Activated CD8-positive, alpha-beta T cell treated with anti-CD3 and anti-CD28 coated beads, Interleukin-2, amount 10 ng/mL, durations not matched to agents 7 days and 5 days (primary cell): ENCODE measurements around the gene CRYBG2. TPM values are rescaled to one million over a fixed set of nuclear protein-coding genes. Genes with fewer than 3 reads are reported as not detected.
"Not testable (repeated sequence)": the region's sequence is repeated elsewhere in the genome, so short reads cannot be mapped to it uniquely, and the experiment has no call there.

Source experiments
- ATAC-seq: fragments of 150-1000 bp; cut with Tn5 transposase; one replicate; pipeline ENCODE4 v1.10.0; 2021; ENCODE audit warnings: moderate library complexity
- CTCF ChIA-PET: fragments of 350-600 bp; sonication (Branson Sonifier 250); formaldehyde crosslinking; loops from one replicate; lab custom pipeline; 2021; ENCODE audit warnings: antibody characterized with exemption; lab: Charles Lee
- POLR2A ChIA-PET: fragments of 350-600 bp; sonication (Branson Sonifier 250); formaldehyde crosslinking; loops from one replicate; lab custom pipeline; 2021; ENCODE audit warnings: antibody characterized with exemption; lab: Charles Lee
- DNase-seq: peaks from one replicate; pipeline ENCODE4 v3.0.0-alpha.2; 2020
- H3K27ac Mint-ChIP-seq: one replicate; pipeline ENCODE4 v1.8.0; 2021; ENCODE audit warnings: mild to moderate bottlenecking, mixed read lengths
- H3K27me3 Mint-ChIP-seq: one replicate; pipeline ENCODE4 v1.8.0; 2021; ENCODE audit warnings: low read depth, mixed read lengths
- H3K36me3 Mint-ChIP-seq: one replicate; pipeline ENCODE4 v1.8.0; 2021; ENCODE audit warnings: low read depth, mixed read lengths
- H3K4me1 Mint-ChIP-seq: one replicate; pipeline ENCODE4 v1.8.0; 2021; ENCODE audit warnings: low read depth, mixed read lengths
- H3K4me3 Mint-ChIP-seq: one replicate; pipeline ENCODE4 v1.8.0; 2021; ENCODE audit warnings: mild to moderate bottlenecking, mixed read lengths
- H3K9me3 Mint-ChIP-seq: one replicate; pipeline ENCODE4 v1.8.0; 2022; ENCODE audit warnings: mixed read lengths; ENCODE audit not compliant: insufficient read depth
- total RNA-seq, 2 experiments: library from RNA; stranded (reverse); gene quantifications; one replicate each; pipeline ENCODE4 v1.2.3, GENCODE V29; 2021

CRYBG2 gene
- total RNA-seq, 2 experiments from 2014 or later, result 7.6 to 8.7 TPM

DNA sequence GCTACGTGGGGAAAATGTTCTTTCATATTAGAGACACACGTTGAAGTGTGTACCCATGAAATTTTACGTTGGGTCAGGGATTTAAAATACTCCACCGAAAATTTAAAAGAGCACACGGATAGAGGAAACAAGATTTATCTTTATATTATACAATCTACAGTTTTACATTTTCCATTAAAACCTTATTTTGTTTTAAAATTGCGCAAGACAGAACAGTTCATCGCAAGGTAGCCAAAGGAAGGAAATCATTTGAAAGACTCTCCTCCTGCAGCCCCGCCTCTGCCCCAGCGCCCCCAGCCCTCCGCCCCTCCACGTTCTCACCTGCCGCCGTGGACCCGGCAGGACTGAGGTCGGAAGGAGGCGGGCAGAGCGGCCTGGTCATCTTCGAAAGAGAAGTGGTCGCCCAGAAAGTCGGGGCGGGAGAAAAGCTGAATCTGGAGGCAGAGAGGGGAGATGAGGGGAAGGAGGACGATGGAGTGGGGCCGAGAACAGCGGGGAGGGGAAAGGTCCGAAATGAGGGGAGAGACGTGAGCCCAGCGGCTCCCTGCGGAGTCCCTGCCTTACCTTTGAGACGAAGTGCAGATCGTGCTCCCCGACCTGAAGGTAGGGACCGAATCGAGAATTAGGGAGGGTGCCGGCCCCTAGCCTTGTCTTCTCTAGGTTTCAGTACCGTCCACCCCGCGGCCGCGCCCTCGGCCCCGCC, 18.0 kb downstream of the CRYBG2 start:
- Mint-ChIP-seq H3K27ac (peak overlapping the region; percentile 77), H3K4me1 (peaks cover 25% of the 10 kb centered on the region), H3K4me3 (peak overlapping the region; percentile 94), H3K9me3 (no peaks in the 10 kb centered on the region), H3K36me3 (peaks cover 5% of the 10 kb centered on the region), H3K27me3 (peaks cover 5% of the 10 kb centered on the region)
- DNase-seq (no peak), ATAC-seq (peak; percentile 14)
- ChIA-PET POLR2A (interaction anchor here (0.8 kb wide), 1 partner anchor 14 kb away, joined by 3 read pairs; no protein-coding TSS in a partner anchor), CTCF (interaction anchor here (1.1 to 3.5 kb wide), 5 partner anchors 14 to 81 kb away, joined by 3 to 10 read pairs (median 8); no protein-coding TSS in a partner anchor)

DNA sequence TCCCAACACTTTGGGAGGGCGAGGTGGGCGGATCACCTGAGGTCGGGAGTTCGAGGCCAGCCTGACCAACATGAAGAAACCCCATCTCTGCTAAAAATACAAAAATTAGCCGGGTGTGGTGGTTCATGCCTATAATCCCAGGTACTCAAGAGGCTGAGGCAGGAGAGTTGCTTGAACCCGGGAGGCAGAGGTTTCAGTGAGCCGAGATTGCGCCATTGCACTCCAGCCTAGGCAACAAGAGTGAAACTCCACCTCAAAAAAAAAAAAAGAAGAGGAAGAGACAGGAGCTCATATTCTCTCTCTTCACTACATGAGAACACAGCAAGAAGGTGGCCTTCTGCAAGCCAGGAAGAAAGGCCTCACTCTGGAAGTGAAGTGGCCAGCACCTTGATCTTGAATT, 20.6 kb downstream of the CRYBG2 start:
- CTCF ChIA-PET, result interaction anchor here (1.2 to 4.4 kb wide), 3 partner anchors 11 to 59 kb away, joined by 3 to 20 read pairs (median 8); no protein-coding TSS in a partner anchor
- POLR2A ChIA-PET, H3K27me3 Mint-ChIP-seq, DNase-seq, H3K4me3 Mint-ChIP-seq, H3K36me3 Mint-ChIP-seq, H3K27ac Mint-ChIP-seq, ATAC-seq, H3K9me3 Mint-ChIP-seq: not testable (repeated sequence)
- peaks cover 23% of the 10 kb centered on the region for H3K4me1 Mint-ChIP-seq

DNA sequence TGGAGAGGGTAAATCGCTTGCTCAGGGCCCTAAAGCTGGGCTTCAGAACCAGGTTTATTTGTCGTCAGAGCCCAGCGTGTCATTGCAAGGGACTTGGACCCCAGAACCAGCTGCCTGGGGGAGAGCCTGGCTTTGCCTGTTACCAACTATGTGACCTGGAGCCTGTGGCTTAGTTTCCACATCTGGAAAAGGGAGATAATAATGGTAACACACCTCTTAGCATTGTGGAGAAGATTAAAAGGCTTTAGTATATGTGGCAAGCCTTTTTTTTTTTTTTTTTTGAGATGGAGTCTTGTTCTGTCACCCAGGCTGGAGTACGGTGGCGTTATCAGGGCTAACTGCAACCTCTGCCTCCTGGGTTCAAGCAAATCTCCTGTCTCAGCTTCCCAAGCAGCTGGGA, 23.7 kb downstream of the CRYBG2 start:
- Mint-ChIP-seq H3K27ac (no peak overlapping the region), H3K27me3 (no peaks in the 10 kb centered on the region), H3K4me1 (peaks cover 6% of the 10 kb centered on the region), H3K9me3 (no peaks in the 10 kb centered on the region), H3K36me3 (peaks cover 14% of the 10 kb centered on the region), H3K4me3 (no peak overlapping the region)
- ChIA-PET CTCF (interaction anchor here (0.9 to 4.4 kb wide), 5 partner anchors 8 to 87 kb away, joined by 4 to 20 read pairs (median 9); no protein-coding TSS in a partner anchor), POLR2A (no interaction called here)
- ATAC-seq, result no peak
- no peak for DNase-seq

DNA sequence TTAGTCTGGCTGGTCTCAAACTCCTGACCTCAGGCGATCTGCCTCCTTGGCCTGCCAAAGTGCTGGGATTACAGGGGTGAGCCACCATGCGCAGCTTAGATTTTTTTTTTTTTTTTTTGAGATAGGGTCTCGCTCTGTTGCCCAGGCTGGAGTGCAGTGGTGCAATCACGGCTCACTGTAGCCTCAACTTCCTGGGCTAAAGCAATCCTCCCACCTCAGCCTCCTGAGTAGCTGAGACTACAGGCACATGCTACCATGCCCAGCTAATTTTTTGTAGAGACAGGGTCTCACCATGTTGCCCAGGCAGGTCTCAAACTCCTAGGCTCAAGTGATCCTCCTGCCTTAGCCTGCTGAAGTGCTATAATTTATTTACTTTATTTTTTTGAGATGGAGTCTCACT, 24.6 kb downstream of the CRYBG2 start:
- H3K4me1 Mint-ChIP-seq, H3K27ac Mint-ChIP-seq, H3K4me3 Mint-ChIP-seq, H3K9me3 Mint-ChIP-seq, ATAC-seq, H3K27me3 Mint-ChIP-seq, POLR2A ChIA-PET, DNase-seq: not testable (repeated sequence)
- CTCF ChIA-PET, result interaction anchor here (0.6 to 4.4 kb wide), 4 partner anchors 8 to 130 kb away, joined by 4 to 20 read pairs (median 8); no protein-coding TSS in a partner anchor
- peaks cover 19% of the 10 kb centered on the region for H3K36me3 Mint-ChIP-seq

DNA sequence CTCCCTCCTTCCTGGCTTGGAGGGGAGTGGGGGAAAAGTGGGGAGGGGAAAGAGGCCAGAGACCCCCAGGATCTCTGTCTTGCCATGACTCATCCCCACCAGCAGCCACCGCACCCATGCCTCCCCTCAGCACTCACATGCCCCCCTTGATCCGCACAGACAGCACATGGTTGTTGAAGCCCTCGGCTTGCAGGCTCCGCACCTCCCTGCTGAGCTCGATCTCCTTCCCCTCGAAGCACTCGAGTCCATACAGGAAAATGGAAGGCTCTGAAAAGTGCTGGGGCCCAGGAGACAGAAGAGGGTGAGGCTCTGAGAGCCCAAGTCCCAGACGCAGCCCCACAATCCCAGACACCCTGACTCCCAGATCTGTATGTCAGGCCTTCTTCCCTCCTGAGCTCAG, 25.3 kb downstream of the CRYBG2 start:
- no peaks in the 10 kb centered on the region for H3K27me3 Mint-ChIP-seq
- no peaks in the 10 kb centered on the region for H3K9me3 Mint-ChIP-seq
- H3K36me3 Mint-ChIP-seq, result peaks cover 27% of the 10 kb centered on the region
- H3K4me1 Mint-ChIP-seq, result peaks cover 5% of the 10 kb centered on the region
- ChIA-PET CTCF (interaction anchor here (0.6 to 3.9 kb wide), 3 partner anchors 44 to 129 kb away, joined by 3 to 15 read pairs (median 4); no protein-coding TSS in a partner anchor), POLR2A (interaction anchor here (1.4 to 2.2 kb wide), 2 partner anchors 32 to 40 kb away, joined by 3 to 7 read pairs; no protein-coding TSS in a partner anchor)
- H3K4me3 Mint-ChIP-seq, result no peak overlapping the region
- no peak overlapping the region for H3K27ac Mint-ChIP-seq
- ATAC-seq, result no peak
- no peak for DNase-seq

GRCh38 chr1:26327956-26328362, 26.0 kb downstream of the CRYBG2 start:
- H3K4me1 Mint-ChIP-seq, result peaks cover 11% of the 10 kb centered on the region
- no peaks in the 10 kb centered on the region for H3K9me3 Mint-ChIP-seq
- ChIA-PET CTCF (interaction anchor here (0.8 to 3.9 kb wide), 4 partner anchors 11 to 89 kb away, joined by 3 to 15 read pairs (median 3); no protein-coding TSS in a partner anchor), POLR2A (interaction anchor here (1.4 to 2.2 kb wide), 2 partner anchors 32 to 39 kb away, joined by 3 to 7 read pairs; no protein-coding TSS in a partner anchor)
- peak overlapping the region; percentile 20 for H3K27ac Mint-ChIP-seq
- H3K4me3 Mint-ChIP-seq, result no peak overlapping the region
- no peaks in the 10 kb centered on the region for H3K27me3 Mint-ChIP-seq
- DNase-seq, result no peak
- no peak for ATAC-seq
- H3K36me3 Mint-ChIP-seq, result peaks cover 34% of the 10 kb centered on the region

DNA sequence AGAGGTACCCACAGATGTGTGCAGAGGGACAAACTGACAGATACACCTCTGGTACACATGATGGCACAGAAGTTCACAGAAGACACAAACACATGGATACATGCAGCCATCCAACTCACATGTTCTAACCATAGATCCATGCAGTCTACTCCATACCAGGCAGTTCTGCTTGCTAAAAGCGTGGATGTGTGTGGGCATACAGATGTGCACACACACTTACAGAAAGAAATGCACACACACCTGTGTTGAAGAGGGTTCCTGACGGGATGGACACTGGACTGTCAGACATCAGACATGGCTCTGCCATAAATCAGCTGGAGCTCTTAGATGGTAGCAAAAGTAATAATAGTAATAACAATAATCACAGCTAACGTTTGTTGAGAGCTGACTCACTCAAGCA, 29.4 kb downstream of the CRYBG2 start:
- no peak overlapping the region for H3K27ac Mint-ChIP-seq
- no peak overlapping the region for H3K4me3 Mint-ChIP-seq
- ChIA-PET CTCF (interaction anchor here (3.9 kb wide), 1 partner anchor 40 kb away, joined by 15 read pairs; no protein-coding TSS in a partner anchor), POLR2A (interaction anchor here (1.7 kb wide), 1 partner anchor 50 kb away, joined by 4 read pairs; no protein-coding TSS in a partner anchor)
- ATAC-seq, result no peak
- DNase-seq, result no peak
- H3K36me3 Mint-ChIP-seq, result peaks cover 58% of the 10 kb centered on the region
- H3K27me3 Mint-ChIP-seq, result no peaks in the 10 kb centered on the region
- H3K4me1 Mint-ChIP-seq, result peaks cover 38% of the 10 kb centered on the region
- no peaks in the 10 kb centered on the region for H3K9me3 Mint-ChIP-seq

DNA sequence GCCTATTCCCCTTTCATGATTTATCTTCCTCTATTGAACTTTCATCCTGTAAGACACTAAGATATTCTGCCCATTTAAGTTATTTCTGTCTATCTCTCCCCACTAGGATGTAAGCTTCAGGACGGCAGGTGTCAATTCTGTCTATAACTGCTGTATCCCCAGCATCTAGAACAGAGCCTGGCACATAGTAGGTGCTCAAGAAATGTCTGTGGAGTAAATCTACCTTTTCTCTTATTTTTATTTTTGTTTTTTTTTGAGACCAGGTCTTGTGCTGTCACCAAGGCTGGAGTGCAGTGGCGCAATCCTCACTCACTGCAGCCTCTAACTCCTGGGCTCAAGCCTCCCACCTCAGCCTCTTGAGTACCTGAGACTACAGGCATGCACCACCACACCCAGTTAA, 30.5 kb downstream of the CRYBG2 start:
- Mint-ChIP-seq H3K4me3 (no peak overlapping the region), H3K27ac (peak overlapping the region; percentile 48), H3K9me3 (no peaks in the 10 kb centered on the region), H3K36me3 (peaks cover 69% of the 10 kb centered on the region), H3K27me3 (no peaks in the 10 kb centered on the region), H3K4me1 (peaks cover 38% of the 10 kb centered on the region)
- ChIA-PET CTCF (interaction anchor here (0.9 to 11.5 kb wide), 8 partner anchors 35 to 94 kb away, joined by 3 to 591 read pairs (median 16); partner anchors contain the start of gene SH3BGRL3), POLR2A (interaction anchor here (10.8 kb wide), 1 partner anchor 40 kb away, joined by 409 read pairs; the partner anchor contains the start of gene SH3BGRL3)
- DNase-seq (no peak), ATAC-seq (no peak)

DNA sequence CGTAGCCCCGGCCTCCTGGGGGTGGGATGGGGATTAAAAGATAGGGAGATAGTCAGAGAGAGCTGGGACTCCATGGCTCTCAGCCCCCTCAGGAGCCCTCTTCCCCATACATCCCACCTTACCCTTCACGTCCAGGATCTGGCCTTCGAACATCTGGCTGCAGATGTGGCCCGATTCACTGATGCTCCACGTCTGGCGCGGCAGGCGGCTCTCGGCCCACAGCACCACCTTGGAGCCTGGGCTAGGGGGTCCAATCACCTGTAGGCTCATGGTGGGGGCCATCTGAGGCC, 31.9 kb downstream of the CRYBG2 start:
- no peak overlapping the region for H3K4me3 Mint-ChIP-seq
- no peaks in the 10 kb centered on the region for H3K9me3 Mint-ChIP-seq
- ChIA-PET POLR2A (interaction anchor here (0.7 to 10.8 kb wide), 4 partner anchors 14 to 53 kb away, joined by 3 to 409 read pairs (median 3); partner anchors contain the start of gene SH3BGRL3), CTCF (interaction anchor here (0.6 to 11.5 kb wide), 40 partner anchors 9 to 199 kb away, joined by 3 to 591 read pairs (median 4); partner anchors contain the start of genes CEP85, SH3BGRL3, UBXN11 and ZNF593)
- H3K27ac Mint-ChIP-seq, result peak overlapping the region; percentile 48
- DNase-seq (no peak), ATAC-seq (no peak)
- H3K36me3 Mint-ChIP-seq, result peaks cover 78% of the 10 kb centered on the region
- H3K27me3 Mint-ChIP-seq, result no peaks in the 10 kb centered on the region
- peaks cover 44% of the 10 kb centered on the region for H3K4me1 Mint-ChIP-seq

- ChIA-PET CTCF (interaction anchor here (0.6 to 11.5 kb wide), 43 partner anchors 10 to 198 kb away, joined by 3 to 591 read pairs (median 4); partner anchors contain the start of genes CEP85, SH3BGRL3, UBXN11 and ZNF593), POLR2A (interaction anchor here (0.9 to 10.8 kb wide), 4 partner anchors 14 to 54 kb away, joined by 3 to 409 read pairs (median 27); partner anchors contain the start of genes SH3BGRL3 and UBXN11)
- Mint-ChIP-seq H3K4me3 (peak overlapping the region; percentile 84), H3K4me1 (peaks cover 49% of the 10 kb centered on the region), H3K27me3 (no peaks in the 10 kb centered on the region), H3K36me3 (peaks cover 74% of the 10 kb centered on the region), H3K27ac (peak overlapping the region; percentile 94), H3K9me3 (no peaks in the 10 kb centered on the region)
- DNase-seq (peak; percentile 97), ATAC-seq (peak; percentile 76)
These were observed 32.5 kb downstream of the CRYBG2 start for GRCh38 chr1:26321315-26322041.

DNA sequence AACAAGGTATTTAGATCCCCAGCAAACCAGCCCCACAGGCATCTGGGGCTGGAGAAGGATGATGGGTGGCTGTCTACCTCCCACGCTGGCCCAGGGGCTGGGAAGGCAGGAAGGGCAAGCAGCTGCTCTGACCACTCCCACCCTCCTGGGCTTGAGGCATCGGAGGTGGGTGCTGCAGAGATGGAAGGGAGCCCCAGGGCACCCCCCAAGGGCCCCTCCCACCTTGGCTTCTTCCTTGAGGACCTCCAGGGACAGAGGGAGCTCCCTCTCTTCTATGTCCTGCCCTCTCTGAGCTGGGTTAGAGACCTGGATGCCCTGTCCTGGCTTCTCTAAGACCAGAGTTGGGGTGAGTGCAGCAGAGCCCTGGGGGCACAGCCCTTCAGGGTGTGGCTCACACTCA, 33.0 kb downstream of the CRYBG2 start:
- POLR2A ChIA-PET, result interaction anchor here (1.2 to 10.8 kb wide), 3 partner anchors 13 to 38 kb away, joined by 3 to 409 read pairs (median 51); partner anchors contain the start of genes SH3BGRL3 and UBXN11

More for the DNA sequence above, 33.0 kb downstream of the CRYBG2 start:
- Mint-ChIP-seq H3K27me3 (no peaks in the 10 kb centered on the region), H3K9me3 (no peaks in the 10 kb centered on the region), H3K27ac (peak overlapping the region; percentile 94), H3K4me3 (peak overlapping the region; percentile 84), H3K4me1 (peaks cover 54% of the 10 kb centered on the region), H3K36me3 (peaks cover 73% of the 10 kb centered on the region)
- ATAC-seq, result peak; percentile 6
- no peak for DNase-seq
- CTCF ChIA-PET, result interaction anchor here (0.6 to 11.5 kb wide), 25 partner anchors 9 to 198 kb away, joined by 3 to 591 read pairs (median 5); partner anchors contain the start of genes CEP85, SH3BGRL3, UBXN11 and ZNF593
